GM10248 (cell line): ENCODE measurements around the gene FOXL2NB.

Source experiments
- CTCF ChIA-PET: fragments of 300-600 bp; sonication (Branson Sonifier 250); formaldehyde crosslinking; extraction: SDS; loops from one replicate; lab custom pipeline; 2021; ENCODE audit warnings: antibody characterized with exemption; lab: Yijun Ruan, JAX
- POLR2A ChIA-PET: fragments of 350-650 bp; sonication (Branson Sonifier 250); formaldehyde crosslinking; extraction: SDS; loops from one replicate; lab custom pipeline; 2020; ENCODE audit warnings: antibody characterized with exemption; lab: Yijun Ruan, JAX
- DNase-seq: peaks from one replicate; pipeline ENCODE4 v3.0.0; 2012; ENCODE audit errors: extremely low spot score
- CTCF ChIP-seq: IDR thresholded peaks from 2 replicates; pipeline ENCODE4 v1.5.1; 2012; ENCODE audit warnings: mild to moderate bottlenecking, low read depth; ENCODE audit errors: extremely low read depth, missing control alignments, control extremely low read depth

Gene FOXL2NB

GRCh38 chr3:138946663-138947494, at the start of gene FOXL2NB, which contains the start of gene FOXL2:
Gene FOXL2NB (plus strand): TSS chr3:138947217. CDS start chr3:138947365, 148 bp downstream.
Gene FOXL2 (minus strand): TSS chr3:138947137. CDS start chr3:138946722, 415 bp downstream.
- ChIA-PET CTCF (interaction anchor here (1.4 to 3.2 kb wide), 2 partner anchors 11 to 18 kb away, joined by 3 to 16 read pairs; no protein-coding TSS in a partner anchor), POLR2A (no interaction called here)
- no peak for TF ChIP-seq CTCF
- DNase-seq: no peak

DNA sequence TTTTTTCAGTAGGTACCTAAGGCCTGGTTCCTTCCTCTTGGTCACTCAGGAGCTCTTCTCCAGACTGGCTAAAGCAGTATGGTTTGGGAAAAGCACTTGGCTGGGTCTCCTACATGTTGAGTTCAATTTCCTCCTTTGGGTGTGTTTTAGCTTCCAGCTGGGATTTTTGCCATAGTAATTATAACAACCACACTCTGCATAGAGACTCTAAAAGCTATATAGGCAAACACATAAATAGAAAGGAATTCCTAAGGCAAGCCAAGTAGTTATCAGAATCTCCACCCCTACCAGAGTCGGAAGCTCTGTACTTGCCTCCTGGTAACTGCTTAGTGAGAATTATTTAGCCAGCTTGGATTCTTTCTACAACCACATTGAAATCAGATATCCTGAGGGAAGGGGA, 48.7 kb upstream of the FOXL2NB start:
- TF ChIP-seq CTCF: no peak
- ChIA-PET CTCF (interaction anchor here (1.2 to 7.4 kb wide), 5 partner anchors 9 to 38 kb away, joined by 3 to 65 read pairs (median 5); no protein-coding TSS in a partner anchor), POLR2A (no interaction called here)
- DNase-seq: no peak

DNA sequence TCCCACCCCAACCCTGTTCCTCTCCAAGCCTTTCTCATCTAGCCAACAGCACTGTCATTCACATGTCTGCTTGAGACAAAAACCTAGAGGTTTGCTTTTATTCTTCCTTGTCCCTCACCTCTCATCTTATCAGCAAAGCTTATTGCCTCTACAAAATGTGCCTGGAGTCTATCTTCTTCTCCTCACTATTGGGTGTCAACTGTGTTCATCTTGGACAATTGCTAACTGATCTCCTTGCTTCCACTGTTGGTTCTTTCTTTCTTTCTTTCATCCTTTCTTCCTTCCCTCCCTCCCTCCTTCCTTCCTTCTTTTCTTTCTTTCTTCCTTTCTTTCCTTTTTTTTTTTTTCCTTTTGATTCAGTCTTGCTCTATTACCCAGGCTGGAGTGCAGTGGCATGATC, 48.3 kb upstream of the FOXL2NB start:
- no peak for TF ChIP-seq CTCF
- ChIA-PET POLR2A (no interaction called here), CTCF (interaction anchor here (0.9 to 7.4 kb wide), 7 partner anchors 9 to 200 kb away, joined by 3 to 65 read pairs (median 4); no protein-coding TSS in a partner anchor)
- no peak for DNase-seq

DNA sequence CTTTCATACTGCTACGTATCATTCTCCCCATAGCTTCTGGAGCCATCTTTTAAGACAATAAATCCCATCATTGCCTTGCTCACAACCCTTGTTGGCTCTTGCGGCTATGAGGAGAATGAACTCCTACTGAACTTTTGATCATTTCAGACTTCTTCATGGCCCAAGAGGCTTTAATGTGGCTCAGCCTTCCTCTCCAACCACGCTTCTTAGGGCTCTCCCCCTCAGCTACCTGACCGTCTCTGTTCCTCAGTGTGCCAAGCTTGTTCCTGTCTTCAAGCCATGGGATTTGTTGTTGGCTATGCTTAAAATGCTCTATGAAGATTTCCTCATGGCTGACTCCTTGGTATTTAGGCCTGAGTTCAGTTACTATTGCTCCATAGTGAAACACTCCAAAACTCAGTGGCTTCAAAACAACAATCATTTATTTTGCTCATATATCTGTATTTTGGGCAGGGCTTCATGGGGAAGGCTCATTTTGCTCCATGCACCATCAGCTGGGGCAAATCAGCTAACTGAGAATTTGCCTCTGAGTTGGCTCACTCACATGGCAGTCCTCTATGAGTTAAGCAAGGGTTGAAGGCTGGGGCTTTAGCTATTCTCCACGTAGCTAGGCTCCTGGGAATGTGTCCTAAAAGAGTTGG, 47.5 kb upstream of the FOXL2NB start:
- TF ChIP-seq CTCF: no peak
- no peak for DNase-seq
- ChIA-PET POLR2A (interaction anchor here (0.6 kb wide), 1 partner anchor 59 kb away, joined by 3 read pairs; no protein-coding TSS in a partner anchor), CTCF (interaction anchor here (0.8 to 7.4 kb wide), 9 partner anchors 11 to 481 kb away, joined by 3 to 65 read pairs (median 3); no protein-coding TSS in a partner anchor)

DNA sequence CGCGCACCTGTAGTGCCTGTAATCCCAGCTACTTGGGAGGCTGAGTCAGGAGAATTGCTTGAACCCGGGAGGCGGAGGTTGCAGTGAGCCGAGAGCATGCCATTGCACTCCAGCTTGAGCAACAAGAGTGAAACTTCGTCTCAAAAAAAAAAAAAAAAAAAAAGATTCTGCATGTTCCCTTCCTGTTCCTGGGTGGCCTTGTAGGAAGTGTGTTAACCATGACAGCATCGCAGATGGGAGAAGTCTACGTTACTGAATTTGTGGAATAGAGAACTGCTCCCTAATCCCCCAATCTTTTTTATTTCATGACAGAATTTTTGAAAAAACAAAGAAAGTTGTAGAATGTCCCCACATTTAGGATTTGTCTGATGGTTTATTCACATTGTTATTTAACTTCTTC, 45.5 kb upstream of the FOXL2NB start:
- ChIA-PET POLR2A (no interaction called here), CTCF (interaction anchor here (0.8 to 7.4 kb wide), 6 partner anchors 9 to 204 kb away, joined by 3 to 65 read pairs (median 4); no protein-coding TSS in a partner anchor)
- no peak for DNase-seq
- no peak for TF ChIP-seq CTCF

GRCh38 chr3:138902171-138902570, 44.8 kb upstream of the FOXL2NB start:
- POLR2A ChIA-PET: no interaction called here
- CTCF ChIA-PET: interaction anchor here (0.8 to 7.4 kb wide), 5 partner anchors 12 to 204 kb away, joined by 3 to 65 read pairs (median 5); no protein-coding TSS in a partner anchor
- DNase-seq: no peak
- TF ChIP-seq CTCF: no peak
